Amniotic stem cell (primary cell): ENCODE data around the gene PLCB4.

Experiments
- DNase-seq: peaks from one replicate; lab custom pipeline; 2025; lab: John Stamatoyannopoulos, UW

The PLCB4 gene

DNA sequence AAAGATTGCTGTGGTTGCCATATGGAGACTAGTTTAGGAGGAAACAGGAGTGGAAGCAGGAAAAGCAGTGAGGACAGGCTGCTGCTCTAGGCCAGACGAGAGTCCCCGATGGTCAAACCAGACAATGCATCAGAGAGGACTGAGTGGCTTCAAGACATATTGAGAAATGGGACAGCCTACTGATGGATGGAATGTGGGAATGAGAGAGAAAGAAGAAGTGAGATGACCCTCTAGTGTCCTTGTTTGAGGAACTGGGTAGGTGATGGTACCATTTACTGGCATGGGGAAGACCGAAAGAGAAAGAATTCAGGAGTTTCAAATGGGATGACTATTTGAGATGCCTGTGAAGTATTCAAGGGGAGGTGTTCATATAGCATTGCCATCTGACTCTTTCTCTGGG, 333.7 kb downstream of the PLCB4 start:
- DNase-seq: no peak

DNA sequence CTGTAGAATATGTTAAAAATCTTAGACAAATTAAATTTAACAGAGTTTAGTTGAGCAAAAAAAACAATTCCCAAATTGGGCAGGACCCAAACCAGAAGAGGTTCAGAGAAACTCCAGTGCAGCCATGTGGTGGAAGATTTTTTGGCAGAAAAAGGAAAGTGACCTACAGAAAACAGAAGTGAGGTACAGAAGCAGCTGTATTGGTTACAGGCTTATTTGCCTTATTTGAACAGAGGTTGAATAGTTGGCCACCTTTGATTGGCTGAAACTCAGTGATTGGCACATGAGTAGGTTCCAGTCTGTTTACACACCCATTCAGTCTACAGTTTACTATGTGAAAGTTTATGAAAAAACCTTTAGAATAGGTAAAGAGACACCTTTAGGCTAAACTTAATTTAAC, 334.6 kb downstream of the PLCB4 start:
- no peak for DNase-seq

DNA sequence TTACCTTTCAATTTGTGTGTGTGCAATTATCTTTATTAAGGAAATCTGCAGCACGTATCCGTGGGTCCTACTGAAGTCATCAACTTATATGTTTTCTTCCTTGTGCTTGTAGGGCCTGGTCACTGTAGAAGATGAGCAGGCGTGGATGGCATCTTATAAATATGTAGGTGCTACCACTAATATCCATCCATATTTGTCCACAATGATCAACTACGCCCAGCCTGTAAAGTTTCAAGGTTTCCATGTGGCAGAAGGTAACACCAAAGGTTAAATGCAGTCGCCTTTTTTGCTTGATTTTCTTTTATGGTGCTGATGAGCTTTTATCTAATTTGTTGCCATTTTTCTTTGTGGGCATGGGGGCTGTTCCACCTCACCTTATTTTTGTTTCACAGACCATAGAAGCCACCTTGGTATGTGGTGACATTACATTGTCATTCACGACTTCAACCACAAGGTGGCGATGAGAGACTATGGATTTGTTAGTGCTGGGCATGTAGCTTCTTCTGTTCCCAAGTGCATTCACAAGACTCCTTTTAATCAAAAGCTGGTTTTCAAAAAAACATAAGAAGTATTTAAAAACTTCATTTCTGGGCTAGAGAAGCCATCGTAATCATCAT, 339.0 kb downstream of the PLCB4 start:
- DNase-seq: peak; percentile 24

DNA sequence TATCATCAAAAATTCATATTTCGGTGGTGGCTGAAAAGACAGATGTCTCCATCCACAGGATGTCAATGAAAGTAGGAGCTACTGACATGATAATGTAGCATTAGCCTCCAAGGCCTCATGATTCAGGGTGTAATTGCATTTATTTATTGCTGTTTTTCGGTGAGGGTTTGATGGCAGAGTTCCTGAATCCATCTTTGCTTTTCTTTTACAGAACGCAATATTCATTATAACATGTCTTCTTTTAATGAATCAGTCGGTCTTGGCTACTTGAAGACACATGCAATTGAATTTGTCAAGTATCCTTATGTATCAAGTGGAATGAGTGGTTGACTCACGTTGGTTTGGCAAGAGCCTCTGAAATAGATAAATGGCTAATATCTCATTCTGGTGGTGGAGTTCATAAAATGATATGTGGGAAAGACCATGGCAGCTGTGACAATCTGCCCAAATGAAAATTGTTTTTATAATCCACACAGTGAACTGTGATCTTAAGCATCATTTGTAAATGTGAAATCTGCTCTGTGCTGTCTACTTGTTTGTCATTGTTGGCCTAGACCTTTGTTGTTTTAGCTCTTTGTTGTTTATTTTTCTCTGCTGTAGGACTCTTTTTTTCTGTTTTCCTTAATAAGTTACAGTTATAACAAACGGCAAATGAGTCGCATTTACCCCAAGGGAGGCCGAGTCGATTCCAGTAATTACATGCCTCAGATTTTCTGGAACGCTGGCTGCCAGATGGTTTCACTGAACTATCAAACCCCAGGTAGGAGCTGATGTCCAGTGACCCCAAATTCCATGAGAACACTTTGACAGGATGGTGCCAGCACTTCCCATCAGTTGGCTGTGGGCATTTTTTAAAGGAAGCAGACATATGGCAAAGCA, 339.8 kb downstream of the PLCB4 start:
- no peak for DNase-seq

DNA sequence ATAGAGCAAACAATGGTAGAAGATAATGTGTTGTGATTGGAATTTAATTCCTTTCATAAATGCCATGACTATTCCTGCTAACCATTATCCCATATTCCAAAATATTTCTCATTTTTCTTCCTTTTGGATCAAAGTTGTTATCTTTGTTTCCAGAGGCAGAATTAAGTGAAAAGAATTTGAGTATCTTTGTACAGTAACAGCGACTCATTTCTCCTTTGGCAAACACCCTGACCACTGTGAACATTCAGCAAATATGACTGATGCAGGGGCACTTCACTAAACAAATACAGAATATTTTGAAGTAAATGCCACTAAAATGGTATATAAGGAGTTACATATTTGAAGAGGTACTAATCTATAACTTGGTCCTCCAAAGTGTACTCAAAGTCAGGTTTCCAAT, 340.5 kb downstream of the PLCB4 start:
- no peak for DNase-seq

DNA sequence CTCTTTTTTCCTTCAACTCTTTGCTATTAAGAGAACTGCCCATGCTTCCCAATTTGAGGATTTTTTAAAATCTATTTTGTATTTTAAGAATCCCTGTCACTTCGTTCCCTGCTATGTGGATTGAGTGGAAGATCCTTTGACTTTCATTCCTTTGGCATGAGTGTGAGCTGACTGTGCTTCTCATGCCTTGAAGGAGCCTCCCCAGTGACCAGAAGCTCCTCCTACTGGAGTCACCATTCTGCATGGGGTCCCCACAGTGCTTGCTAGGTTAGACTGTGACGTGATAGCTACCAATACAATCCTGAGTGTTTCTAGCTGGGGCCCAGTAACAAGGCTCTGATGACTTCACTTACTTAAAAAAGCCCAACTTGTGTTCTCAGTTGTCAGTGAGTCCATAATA, 341.1 kb downstream of the PLCB4 start:
- no peak for DNase-seq

DNA sequence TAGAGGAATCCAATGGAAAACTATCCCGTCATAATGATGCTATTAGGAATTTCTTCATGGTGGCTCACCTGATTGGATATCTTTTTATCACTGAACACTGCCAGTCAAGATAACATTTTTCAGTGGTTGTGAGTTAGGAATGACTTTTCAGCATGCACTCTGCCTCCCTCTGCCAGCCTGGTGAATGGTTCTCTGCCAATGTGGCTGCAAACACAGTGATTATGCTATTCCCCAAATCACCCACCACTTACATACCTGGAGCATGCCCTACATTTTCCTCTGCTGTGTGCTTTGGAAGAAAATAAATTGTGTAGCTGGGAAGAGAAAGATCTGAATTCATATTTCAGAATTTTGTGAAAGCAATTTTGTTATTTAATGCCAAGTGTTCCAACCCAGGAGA, 342.9 kb downstream of the PLCB4 start:
- DNase-seq: no peak

DNA sequence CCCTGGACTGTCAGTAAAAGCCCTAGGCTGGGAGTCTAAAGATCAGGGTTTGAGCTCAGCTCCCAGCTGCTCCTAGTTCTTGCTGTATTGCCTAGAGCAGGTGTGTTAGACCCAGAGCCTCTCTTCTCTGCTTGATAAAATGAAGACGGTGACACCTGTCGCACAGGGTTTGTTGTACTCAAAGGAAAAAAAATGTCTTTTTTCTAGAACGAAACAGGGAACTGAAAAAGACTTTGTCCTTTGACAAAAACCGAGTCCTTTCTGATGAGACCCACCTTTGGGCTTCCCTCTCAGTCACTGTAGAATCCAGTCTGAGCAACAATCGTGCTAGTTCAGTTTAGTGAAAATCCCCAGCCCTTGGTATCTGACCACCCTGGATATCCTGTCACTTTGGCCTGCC, 343.4 kb downstream of the PLCB4 start:
- DNase-seq: no peak

DNA sequence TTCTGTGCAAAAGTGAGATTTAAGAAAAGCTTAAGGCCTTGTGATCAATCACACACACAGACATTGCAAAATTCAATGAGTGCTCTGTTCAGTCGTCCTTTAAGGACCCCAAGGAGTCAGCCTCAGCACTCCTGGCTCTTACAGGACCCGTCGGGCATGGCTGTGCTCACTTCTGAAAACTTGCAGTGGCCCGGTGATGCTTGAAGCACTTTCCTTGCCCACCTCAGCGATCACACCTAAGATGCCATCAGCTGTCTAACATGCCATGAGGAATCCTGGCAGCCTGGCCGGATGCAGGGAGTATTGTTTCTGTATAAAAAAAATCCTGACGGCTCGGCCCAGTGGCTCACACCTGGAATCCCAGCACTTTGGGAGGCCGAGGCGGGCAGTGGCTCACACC, 344.1 kb downstream of the PLCB4 start:
- no peak for DNase-seq

DNA sequence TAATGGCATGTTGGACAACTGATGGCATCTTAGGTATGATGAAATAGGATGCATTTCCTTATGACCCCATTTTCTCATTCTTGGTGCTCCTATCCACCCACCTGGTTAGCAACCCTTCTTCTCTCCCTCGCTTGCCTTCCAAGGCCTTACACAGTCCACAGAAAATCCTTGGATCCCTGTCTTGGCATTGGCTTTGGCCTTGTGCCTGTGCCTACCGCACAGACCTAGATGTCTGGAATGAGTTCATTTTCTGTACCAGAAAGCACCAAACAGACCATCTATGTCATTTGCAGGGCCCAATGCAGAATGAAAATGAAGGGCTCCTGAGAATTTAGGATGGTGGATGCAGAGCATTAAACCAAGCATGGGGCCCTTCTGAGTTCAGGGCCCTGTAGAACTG, 346.5 kb downstream of the PLCB4 start:
- DNase-seq: no peak

DNA sequence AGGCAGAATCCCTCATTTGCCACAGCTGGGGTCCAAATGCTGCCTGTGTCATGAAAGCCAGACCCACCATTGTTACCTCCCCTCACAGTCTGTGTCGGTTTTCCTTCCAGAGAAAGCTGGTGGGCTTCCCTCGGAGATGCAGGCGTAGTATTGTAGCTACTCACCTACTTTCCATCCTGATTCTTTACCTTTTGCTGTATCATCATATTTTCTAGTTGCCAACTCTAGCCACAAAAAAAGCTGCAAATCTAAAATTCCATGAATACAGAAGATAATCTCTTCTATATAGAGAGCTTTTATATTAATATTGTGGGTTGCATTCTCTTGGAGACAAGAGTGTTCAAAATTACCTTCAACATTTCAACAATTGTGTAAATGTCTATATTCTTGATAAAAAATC, 347.5 kb downstream of the PLCB4 start:
- no peak for DNase-seq

DNA sequence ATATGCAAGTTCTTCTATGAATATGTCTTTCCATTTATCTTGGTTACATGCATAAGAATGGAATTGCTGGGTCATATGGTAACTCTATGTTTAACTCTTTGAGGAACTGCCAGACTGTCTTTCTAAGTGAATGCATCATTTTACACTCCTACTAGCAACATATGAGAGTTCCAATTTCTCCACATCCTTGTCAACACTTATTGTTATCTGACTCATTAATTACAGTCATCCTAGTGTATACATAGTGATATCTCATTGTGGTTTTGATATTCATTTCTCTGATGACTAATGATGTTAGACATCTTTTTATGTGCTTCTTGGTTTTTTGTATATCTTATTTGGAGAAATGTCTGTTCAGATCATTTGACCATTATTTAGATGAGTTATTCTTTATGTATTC, 348.8 kb downstream of the PLCB4 start:
- DNase-seq: no peak

DNA sequence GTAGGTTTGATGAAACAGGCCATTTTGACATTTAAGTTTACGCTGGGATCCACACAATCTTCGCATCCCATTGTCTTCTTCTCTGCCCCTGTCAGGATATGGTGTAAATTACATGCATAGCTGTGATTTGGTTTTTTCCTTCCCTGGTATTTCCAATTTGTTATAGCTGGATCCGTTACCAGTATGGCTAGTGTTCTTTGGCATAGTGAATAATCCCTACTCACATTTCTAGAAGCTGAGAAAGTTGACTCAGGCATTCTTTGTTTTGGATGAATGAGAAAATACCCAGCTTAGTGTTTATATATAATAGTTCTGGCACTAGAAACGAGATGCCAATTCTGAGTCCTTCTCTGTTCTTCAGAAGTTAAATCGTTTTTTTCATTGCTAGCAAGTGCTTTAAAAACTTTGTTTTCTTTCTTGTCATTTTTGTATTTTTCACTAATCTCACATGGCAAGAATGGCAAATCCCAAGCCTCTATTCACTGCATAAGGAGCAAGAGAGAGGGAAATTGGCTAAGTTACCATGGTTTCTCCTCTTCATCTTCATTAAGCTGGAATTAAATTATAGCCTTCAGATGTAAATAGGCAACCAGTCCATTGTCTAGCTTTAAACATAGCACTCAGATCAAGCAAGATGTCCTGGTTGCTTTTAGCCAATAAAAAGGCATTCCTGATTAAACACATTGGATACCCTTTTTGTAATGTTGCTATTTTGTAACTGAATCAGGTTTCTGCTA, 353.6 kb downstream of the PLCB4 start:
- peak; percentile 26 for DNase-seq

DNA sequence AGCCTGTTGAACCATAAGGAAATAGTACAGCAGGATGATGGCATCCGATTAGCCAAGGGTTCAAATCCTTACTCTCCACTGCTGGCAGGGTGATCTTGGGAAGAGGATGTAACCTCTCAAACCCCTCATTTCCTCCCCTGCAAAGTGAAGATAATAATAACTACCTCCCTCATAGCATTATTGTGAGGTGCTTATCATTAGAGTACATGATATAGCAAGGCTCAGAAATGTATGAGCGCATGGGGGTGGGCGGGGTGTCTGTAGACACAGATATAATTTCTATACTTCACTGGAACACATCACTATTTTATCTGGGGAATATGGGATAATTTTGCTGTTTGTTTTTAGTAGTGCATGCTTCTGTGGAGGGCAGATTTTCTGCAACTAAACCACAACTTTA, 355.7 kb downstream of the PLCB4 start:
- no peak for DNase-seq

DNA sequence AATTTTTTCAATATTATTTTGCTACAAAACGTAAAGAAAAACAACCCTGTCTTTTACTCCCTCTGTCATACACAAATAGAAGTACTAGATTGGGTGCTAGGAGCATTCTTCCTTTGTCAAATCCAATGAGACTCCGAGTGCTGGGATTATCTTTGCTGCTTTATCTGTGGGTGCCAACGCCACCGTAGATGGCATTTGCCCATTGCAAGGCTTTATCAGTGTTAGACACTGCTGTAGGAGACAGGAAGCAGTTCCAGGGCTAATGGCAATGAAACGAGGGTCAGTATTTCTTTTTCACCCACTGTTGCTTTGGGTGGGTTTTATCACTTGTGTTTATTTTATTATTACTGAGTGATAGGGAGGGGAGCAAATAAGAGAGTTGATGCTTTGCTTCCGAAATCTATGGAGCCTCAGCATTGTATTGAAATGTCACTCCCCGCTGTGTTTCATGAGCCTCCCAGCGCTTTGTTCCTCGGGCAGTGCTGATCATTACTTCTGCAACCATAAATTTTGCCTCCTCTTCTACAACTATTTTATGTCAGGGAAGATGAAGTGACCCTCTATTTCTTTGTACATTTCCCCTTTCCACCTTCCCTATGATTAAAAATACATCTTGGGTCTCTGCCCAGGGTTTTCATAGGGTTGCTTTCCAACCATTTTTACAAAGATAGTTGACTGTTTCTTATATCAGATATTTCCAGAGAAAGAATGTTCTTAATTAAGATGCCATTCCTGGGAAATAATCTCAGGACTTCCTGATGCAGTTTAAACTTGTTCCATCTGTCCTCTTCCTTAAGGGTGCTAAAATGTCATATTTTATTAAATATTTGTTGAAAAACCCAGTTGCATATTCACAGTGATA, 358.8 kb downstream of the PLCB4 start:
- no peak for DNase-seq

DNA sequence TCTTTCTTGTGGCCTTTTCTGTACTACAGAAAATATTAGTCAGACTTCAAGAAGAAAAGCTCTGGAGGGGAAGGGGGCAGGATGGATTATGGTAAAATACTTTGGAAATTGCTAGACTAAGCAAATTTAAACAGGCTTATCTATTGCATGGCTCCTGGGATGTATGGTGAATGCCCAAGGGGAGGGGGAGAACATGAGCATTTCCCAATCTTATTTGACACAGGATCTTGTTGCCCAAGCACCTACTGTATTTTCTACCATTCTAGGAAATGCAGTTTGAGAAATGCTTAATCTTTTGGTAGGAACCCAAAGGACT, 359.4 kb downstream of the PLCB4 start:
- no peak for DNase-seq

DNA sequence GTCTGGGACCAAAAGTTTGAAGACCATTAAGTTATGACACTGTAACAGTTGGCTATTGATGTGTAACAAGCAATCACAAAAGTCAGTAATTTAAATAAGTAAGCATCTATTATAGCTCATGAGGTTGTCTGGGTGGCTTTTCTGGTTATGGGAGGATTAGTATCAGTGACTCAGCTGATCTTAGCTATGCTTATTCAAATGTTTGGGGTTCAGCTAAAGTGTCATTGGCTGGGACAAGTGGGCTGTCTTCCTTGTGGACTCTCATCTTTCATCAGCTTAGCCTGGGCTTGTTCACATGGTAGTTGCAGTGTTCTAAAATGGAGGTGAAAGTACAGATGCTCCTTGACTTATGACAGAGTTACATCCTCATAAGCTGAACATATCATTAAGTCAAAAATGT, 370.9 kb downstream of the PLCB4 start:
- no peak for DNase-seq

DNA sequence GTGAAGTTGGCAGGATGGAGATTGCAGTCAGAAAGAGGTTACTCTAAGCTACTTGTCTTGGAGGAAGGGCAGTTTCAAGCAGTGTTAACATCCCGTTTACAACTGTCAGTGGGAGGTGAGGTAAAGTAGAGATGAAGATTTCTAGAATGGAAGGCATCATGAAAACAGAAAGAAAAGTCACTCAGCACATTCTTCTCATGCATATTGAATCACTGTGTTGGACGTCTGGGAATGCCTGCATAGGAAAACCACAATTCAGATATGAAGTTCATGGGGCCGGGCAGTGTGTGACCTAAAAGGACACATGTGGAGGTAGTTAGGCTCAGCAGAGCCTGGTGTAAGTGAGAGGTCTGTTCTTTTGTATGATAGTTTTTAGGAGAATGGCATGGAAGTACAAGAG, 372.0 kb downstream of the PLCB4 start:
- no peak for DNase-seq

DNA sequence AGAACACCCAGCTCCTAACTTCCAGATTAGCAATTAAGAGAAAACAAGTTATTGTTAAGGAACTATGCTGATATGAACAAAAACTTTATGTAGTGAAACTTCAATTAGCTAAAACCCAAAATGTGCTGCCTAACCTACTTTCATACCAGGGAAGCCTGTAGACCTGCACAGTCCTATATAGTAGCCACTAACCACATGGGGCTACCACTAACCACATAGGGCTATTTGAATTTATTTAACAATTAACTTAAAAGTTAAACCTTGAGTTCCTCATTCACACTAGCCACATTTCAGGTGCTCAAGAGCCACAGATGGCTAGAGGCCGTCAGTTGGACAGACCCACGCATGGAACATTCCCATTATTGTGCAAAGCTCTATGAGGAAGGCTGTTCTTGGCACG, 373.1 kb downstream of the PLCB4 start:
- no peak for DNase-seq

DNA sequence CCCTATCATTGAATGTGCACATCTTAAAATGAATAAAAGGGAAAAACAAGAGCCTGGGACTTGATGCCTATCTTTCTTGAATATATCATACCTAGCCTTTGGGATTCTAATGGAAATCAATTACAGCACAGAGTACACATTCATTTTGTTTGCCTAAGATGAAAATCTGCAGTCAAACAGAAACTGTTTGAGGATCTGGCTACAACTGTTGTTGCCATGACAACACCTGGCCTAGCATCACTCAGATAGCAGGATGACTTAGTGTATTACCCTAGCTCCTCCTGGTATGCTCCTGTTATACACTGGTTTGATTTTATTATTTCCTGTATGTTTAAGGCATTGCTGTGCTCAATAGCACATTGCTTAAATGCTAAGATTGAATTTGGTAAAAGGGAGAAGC, 374.0 kb downstream of the PLCB4 start:
- DNase-seq: no peak

DNA sequence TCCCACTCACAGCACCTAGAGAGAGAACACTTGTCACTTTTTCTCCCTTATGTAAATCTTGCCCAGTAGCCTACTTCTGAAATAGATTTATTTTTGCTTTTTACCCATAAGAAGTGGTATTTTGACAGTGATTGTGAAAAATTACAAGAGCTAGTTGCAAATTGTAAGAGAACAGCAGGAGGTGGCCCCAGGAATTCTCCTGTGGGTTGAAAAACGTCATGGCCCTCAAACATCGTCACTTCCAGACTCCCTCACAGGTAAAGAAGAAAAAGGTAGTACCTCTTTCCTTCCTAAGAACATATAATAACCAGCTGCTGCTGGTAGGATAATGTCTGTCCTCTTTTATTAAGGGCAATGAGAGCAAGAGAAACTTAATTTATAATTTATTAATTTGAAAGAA, 376.0 kb downstream of the PLCB4 start:
- DNase-seq: no peak

DNA sequence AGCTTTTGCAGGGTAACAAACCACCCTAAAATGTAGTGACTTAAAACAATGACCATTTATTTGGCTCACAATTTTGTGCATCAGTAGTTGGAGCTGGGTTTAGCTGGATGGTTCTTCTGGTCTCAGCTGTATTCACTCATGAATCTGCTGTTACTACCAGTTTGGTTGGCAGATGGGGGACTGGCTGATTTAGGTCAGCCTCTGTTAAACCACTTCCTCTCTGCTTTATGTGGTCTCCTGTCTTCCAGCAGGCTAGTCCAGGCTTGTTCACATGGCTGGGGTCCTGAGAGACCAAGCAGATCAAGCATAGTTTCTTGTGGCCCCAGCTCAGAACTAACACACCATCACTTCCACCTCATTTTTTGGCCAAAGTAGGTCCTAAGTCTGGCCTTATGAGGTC, 378.3 kb downstream of the PLCB4 start:
- no peak for DNase-seq
